ENCODE data around the gene KCTD7.
A peak's percentile ranks its signal among the peaks of the same experiment; 100 is the strongest.
"Not testable (repeated sequence)": the region's sequence is repeated elsewhere in the genome, so short reads cannot be mapped to it uniquely, and the experiment has no call there.

KCTD7 gene

DNA sequence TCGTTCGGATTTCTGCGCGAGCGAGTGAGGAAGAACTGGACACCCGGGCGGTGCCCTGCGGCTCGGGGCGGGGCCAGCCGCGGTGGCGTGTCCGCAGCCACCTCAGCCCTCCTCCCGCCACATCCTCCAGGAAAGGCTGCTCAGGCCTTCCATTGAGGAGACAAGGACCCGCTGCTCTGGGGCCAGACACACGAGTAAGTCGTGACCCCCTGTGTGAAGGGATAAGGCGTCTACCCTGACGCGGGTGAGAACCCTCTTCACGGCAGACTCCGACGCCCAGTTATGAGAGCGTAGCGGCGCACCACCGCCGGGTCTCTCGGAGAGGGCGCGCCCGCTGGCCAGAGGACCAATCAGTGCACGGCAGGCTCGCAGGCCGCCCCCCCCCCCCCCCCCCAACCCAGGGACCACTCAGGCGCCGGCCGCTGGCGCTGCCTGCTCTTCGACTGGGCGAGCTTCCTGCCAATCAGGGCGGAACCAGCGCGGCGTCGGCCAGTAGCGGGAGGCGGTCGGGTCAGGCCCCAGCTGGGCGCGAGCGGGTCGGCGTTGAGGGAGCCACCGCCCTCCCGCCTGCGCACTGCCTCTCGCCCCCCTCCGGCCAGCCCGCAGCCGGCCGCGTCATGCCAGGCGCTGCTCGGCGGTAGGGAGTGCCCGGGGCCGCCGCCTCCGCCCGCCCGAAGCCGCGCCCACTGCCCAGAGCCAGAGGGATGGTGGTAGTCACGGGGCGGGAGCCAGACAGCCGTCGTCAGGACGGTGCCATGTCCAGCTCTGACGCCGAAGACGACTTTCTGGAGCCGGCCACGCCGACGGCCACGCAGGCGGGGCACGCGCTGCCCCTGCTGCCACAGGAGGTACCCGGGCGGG lies at the start of gene KCTD7:
Gene KCTD7 (plus strand): TSS at position 521 of the 861 bp plus-strand sequence. CDS start 184 bp downstream, at position 705.
- peak; percentile 99 for DNase-seq
- in situ Hi-C loops (cut with HindIII; ENCODE audit: low pct_ligation_motif_present, low pct_unique_long_range_greater_than_20kb, low sequenced_read_pairs), result no loop called here

DNA sequence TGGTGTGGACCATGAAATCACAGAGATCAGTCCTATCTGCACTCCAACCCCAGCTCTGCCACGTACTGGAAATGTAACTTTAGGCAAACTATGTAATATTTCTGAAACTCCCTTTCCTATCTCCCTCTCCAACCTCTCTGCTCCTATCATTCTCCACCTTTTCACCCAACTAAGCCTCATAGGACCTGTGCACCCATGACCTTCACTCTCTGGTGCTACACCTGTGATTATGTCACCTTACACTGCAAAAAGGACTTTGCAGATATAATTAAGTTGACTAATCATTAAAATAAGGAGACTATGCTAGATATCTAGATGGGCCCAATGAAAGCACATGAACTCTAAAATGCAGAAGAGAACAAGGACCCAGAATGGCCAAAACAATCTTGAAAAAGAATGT lies 48.3 kb upstream of the KCTD7 start:
- in situ Hi-C loops (cut with HindIII; ENCODE audit: low pct_ligation_motif_present, low pct_unique_long_range_greater_than_20kb, low sequenced_read_pairs); DNase-seq: not testable (repeated sequence)

DNA sequence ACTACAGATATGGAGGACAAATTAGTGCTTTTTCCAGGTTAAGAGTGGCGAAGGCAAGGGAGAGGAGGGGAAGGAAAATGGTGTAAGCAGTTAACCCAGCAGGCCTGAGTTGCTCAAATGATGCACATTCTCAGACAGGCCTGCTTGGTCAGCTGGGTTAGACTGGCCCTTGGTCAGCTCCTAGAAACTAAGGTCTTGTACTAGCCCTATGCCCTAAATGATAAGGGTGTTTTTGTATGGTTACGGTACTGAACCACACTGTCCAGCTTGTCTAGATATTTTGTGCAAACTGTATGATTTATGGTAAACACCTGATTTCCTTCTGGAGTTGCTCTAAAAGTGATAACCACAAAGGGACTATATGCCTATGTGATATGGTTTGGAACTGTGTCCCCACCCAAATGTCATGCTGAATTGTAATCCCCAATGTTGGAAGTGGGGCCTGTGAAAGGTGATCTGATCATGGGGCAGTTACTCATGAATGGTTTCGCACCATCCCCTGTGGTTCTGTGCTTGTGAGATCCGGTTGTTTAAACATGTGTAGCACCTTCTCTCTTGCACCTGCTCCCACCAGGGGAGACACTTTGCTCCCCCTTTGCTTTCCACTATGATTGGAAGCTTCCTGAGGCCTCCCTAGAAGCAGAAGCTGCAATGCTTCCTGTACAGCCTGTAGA lies 45.7 kb upstream of the KCTD7 start:
- DNase-seq; in situ Hi-C loops (cut with HindIII; ENCODE audit: low pct_ligation_motif_present, low pct_unique_long_range_greater_than_20kb, low sequenced_read_pairs): not testable (repeated sequence)

DNA sequence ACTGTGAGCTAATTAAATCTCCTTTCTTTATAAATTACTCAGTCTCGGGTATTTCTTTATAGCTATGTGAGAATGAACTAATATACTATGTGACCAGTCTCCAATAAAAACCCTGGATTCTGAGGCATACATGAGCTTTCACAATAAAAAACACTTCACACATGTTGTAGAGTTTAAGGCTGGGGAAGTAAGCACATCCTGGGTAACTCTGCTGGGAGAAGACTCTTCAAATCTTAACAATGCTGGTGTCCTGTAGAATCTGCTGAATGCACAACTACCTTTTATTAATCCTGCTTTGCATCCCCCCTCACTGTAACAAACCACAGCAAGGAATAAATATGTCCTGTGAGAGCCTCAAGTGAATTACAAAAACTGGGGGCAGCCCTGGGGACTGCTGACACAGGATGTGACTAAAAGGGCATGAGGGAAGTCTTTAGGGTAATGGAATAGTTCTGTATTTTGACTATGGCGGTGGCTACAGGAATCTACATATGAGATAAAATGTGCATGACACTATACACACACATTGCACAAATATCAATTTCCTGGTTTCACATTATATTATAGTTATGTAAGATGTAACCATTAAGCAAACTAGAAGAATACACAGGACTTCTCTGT lies 45.1 kb upstream of the KCTD7 start:
- no peak for DNase-seq
- in situ Hi-C loops (cut with HindIII; ENCODE audit: low pct_ligation_motif_present, low pct_unique_long_range_greater_than_20kb, low sequenced_read_pairs), result no loop called here

DNA sequence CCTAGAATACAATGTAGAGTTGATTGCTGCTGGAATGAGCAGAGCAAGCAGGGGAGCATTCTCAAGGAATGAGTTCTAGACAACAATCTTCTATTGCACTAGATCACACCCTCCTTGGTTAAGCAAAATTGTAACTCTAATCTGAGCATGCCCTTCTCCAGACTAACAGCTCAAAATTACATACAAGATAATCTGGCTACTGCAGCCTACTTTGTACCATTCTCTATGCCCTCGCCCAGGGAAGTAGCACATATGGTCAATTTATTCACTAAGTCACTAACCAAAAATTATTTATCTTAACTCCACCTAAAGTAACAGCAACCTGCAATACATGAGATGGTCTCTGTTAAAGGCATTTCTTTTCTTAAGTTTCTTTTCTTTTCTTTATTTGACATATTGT lies 42.5 kb upstream of the KCTD7 start:
- in situ Hi-C loops (cut with HindIII; ENCODE audit: low pct_ligation_motif_present, low pct_unique_long_range_greater_than_20kb, low sequenced_read_pairs), result no loop called here
- no peak for DNase-seq

DNA sequence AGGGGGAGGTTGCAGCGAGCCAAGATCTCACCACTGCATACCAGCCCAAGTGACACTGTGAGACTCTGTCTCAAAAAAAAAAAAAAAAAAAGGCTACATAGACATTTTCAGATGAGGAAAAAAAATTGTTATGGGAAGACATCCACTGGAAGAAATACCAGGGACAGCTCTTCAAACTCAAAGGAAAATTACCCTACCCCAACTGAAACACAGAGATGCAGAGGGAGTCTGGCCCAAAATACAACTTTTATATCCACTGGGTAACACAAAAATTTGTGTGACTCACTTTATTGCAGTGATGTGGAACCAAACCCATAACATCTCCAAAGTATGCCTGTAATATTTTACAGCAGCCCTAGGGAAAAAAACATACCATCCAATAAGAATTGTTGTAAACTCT lies 40.5 kb upstream of the KCTD7 start:
- in situ Hi-C loops (cut with HindIII; ENCODE audit: low pct_ligation_motif_present, low pct_unique_long_range_greater_than_20kb, low sequenced_read_pairs), result not testable (repeated sequence)
- DNase-seq, result peak; percentile 48

DNA sequence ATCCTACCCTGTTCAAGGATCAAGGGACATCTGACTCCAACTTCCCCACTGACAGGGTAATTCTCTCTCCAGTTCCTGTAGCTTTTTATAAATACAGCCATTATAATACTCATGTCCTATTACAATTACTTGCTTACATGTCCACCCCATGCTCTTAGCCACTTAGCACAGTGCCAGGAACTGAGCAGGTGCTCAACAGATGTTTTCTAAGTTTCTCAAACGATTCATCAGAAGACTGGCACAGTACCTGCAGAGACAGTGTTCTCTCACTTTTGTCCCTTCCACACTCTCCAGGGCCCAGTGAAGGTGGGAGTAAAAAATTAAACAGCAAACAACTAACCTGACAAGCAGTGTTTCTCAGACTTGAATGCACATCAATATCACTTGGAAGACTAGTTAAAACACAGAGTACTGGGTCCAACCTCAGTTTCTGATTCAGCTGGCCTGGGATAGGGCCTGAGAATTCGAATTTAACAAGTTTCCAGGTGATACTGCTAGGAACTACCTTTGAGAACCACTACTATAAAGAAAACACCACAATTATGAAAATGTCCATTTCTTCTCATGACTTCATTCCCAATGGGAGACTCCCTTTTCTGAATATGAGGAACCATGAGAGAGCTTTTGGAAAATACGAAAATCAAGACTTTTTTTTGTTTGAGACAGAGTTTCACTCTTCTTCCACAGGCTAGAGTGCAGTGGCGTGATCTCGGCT lies 39.7 kb upstream of the KCTD7 start:
- DNase-seq; in situ Hi-C loops (cut with HindIII; ENCODE audit: low pct_ligation_motif_present, low pct_unique_long_range_greater_than_20kb, low sequenced_read_pairs): not testable (repeated sequence)

DNA sequence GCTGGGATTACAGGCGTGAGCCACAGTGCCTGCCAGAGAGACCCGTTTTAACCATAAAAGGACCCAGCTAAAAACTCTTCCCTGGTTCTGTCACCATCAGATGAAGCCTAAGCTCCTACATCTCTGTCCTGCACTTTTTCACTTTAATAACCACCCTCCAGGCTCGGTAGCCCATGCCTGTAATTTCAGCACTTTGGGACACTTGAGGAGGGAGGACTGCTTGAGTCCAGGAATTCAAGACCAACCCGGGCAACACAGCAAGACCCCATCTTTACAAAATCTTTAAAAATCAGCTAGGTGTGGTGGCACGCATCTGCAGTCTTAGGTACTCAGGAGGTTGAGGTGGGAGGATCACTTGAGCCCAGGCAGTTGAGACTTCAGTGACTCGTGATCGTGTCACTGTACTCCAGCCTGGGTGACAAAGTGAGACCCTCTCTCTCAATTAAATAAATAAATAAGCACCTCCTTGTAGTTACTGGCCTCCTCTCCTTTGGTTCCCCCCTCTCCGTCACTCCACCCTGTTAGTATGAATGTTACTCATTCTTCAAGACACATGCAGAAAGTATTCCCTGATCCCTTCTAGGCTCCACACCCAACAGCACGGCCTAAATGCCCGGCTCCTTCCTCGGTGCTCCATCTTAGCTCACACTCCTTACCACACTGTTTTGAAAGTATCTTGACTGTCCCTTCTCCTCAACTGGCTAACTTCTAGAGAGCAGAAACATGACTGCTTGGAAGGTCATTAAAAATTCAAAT lies 38.2 kb upstream of the KCTD7 start:
- in situ Hi-C loops (cut with HindIII; ENCODE audit: low pct_ligation_motif_present, low pct_unique_long_range_greater_than_20kb, low sequenced_read_pairs), result not testable (repeated sequence)
- peak; percentile 47 for DNase-seq

DNA sequence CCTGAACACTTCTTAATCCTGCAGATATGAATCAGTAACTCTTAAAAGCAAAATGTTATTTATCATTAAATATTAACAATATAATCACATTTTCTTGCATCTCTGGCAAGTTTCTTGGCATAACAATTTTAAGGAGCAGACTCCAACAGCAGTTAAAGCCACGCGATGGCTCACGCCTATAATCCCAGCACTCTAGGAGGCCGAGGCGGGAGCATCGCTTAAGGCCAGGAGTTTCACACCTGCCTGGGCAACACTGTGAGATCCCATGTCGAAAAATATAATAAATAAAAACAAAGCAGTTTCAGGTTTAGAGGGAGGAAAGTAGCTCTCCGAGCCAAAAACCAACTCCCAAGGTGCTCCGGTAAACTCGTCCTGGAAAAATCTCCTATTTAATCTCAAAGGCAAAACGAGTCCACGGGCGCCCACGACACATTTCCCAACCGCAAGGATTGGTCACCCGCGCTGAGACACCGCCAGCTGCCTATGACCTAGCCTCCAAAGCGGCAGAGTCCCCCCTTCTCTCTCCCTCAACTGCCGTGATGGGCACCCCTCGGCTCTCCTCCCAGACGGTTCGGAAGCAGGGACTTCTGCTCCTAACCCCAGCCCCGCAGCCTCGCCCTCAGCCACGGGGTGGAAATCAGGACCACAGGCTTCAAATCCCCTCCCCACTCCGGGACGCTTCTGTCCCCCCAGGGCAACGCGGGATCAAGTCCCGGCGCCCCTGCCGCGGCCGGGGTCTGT lies 37.5 kb upstream of the KCTD7 start:
- peak; percentile 48 for DNase-seq
- in situ Hi-C loops (cut with HindIII; ENCODE audit: low pct_ligation_motif_present, low pct_unique_long_range_greater_than_20kb, low sequenced_read_pairs), result not testable (repeated sequence)

DNA sequence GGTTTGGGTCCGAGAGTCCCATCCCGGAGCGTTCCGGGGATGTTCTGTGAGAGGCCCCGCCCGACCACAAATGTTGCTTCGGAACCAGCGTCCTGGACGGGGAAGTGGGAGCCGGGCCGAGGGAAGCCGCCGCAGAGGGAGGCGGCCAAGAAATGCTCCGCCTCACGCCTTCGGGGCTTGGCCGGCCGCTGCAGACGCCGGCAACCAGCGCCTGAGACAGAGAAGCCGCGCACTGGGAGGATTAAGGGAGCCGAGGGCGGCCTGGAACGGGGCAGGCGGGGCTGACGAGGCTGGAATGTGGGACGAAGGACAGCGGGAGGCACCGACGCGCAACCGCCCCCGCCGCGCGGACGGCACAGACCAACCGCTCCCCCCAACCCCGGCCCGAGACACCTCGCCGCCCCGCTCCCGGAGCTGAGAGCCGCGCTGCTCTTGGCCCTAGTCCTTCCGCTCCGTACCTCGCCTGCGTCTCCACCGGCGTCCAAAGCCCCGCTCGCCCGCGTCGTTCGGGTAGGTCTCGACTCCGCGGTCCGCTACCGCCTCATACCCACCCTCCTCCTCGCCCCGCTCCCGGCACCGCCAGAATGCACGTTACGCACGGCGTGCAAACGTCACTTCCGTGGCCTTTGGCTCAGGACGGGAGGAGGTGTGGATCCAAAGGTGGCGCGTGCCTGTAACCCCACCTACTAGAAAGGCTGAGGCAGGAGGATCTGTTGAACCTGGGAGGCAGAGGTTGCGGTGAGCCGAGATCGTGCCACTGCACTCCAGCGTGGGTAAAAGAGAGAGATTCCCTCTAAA lies 36.7 kb upstream of the KCTD7 start:
- in situ Hi-C loops (cut with HindIII; ENCODE audit: low pct_ligation_motif_present, low pct_unique_long_range_greater_than_20kb, low sequenced_read_pairs), result no loop called here
- peak; percentile 98 for DNase-seq

DNA sequence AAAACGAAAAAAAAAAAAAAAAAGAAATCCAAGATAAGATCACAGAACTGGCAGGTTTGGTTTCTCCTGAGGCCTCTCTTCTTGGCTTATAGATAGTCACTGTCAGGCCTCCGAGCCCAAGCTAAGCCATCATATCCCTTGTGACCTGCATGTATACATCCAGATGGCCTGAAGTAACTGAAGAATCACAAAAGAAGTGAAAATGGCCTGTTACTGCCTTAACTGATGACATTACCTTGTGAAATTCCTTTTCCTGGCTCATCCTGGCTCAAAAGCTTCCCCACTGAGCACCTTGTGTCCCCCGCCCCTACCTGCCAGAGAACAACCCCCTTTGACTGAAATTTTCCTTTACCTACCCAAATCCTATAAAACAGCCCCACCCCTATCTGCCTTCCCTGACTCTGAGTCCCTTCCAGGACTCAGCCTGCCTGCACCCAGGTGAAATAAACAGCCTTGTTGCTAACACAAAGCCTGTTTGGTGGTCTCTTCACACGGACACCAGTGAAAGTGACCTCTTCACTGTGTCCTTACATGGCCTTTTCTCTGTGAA lies 36.0 kb upstream of the KCTD7 start:
- in situ Hi-C loops (cut with HindIII; ENCODE audit: low pct_ligation_motif_present, low pct_unique_long_range_greater_than_20kb, low sequenced_read_pairs); DNase-seq: not testable (repeated sequence)

DNA sequence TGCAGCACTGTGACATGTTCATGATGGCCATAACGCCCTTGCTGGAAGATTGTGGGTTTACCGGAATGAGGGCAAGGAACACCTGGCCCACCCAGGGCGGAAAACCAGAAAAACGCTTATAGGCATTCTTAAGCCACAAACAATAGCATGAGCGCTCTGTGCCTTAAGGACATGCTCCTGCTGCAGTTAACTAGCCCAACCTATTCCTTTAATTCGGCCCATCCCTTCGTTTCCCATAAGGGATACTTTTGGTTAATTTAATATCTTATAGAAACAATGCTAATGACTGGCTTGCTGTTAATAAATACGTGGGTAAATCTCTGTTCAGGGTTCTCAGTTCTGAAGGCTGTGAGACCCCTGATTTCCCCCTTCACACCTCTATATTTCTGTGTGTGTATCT lies 34.6 kb upstream of the KCTD7 start:
- in situ Hi-C loops (cut with HindIII; ENCODE audit: low pct_ligation_motif_present, low pct_unique_long_range_greater_than_20kb, low sequenced_read_pairs); DNase-seq: not testable (repeated sequence)

DNA sequence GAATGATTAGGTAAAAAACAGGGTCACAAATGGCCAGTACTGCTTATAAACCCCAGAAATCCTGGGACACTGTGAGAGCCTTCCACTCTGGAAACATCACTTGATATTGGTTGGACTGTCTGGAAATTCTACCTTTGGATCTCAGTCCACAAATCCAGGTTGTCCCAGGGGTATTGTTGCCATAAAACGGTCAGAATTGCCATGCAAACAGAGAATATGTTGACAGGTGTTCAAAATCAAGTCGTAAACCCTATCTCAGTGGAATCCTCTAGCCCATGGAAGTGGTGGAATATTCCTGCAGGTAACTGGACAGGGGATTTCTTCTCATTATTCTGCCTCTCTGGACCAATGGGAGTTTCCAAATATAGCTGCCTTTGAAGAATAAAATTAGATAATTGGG lies 31.2 kb upstream of the KCTD7 start:
- no peak for DNase-seq
- in situ Hi-C loops (cut with HindIII; ENCODE audit: low pct_ligation_motif_present, low pct_unique_long_range_greater_than_20kb, low sequenced_read_pairs), result no loop called here

DNA sequence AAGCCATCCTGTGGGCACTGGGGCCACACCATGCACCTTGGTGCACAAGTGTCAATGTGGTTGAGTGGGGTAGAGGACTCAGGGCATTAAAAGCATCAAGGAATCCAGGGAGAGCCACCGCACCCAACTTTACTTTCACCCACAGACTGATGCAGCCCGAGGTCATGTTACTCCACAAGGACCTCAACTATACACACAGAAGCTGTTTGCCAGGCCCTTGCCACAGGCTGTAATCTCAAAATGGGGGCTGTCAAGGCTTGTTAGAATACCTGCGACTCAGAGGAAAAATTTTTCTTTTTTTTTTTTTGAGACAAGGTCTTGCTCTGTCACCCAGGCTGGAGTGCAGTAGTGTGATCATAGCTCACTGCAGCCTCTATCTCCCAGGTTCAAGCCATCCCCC lies 26.5 kb upstream of the KCTD7 start:
- in situ Hi-C loops (cut with HindIII; ENCODE audit: low pct_ligation_motif_present, low pct_unique_long_range_greater_than_20kb, low sequenced_read_pairs), result no loop called here
- no peak for DNase-seq

DNA sequence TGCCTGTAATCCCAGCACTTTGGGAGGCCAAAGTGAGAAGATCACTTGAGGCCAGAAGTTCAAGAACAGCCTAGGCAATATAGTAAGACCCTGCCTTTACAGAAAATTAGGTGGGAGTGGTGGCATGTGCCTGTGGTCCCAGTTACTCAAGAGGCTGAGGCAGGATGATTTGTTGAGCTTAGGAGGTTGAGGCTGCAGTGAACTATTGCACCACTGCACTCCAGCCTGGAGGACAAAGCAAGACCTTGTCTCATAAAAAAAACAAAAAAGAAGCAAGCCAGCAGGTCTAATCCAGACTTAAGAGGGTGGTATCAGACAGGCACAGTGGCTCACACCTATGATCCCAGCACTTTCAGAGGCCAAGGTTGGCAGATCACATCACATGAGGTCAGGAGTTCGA lies 24.5 kb upstream of the KCTD7 start:
- no peak for DNase-seq
- in situ Hi-C loops (cut with HindIII; ENCODE audit: low pct_ligation_motif_present, low pct_unique_long_range_greater_than_20kb, low sequenced_read_pairs), result no loop called here

DNA sequence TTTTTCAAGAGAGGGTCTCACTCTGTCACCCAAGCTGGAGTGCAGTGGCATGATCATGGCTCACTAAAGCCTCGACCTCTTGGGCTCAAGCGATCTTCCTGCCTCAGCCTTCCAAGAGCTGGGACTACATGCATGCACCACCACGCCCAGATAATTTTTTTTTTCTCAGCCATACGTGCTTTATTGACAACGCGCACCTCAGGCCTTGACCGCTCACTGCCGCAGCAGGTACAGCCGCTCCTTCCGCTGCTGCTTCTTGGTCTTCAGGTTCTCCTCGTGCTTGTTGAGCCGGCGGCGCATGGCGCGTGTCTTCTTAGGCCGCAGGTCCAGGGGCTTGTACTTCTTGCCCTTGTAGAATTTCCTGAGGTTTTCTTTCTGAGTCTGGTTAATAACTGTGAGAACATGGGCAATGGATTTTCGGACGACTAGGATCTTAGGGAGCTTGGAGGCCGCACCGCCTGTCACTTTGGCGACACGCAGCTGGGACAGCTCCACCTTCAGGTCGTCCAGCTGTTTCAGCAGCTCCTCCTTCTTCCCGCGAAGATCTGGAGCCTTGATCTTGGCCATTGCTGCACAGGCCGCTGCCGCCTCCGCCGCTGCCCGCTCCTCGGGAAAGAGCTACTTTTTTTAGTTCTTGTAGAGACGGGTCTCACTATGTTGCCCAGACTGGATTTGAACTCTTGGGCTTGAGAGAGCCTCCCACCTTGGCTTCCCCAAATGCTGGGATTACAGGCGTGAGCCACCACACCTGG lies 22.0 kb upstream of the KCTD7 start:
- DNase-seq; in situ Hi-C loops (cut with HindIII; ENCODE audit: low pct_ligation_motif_present, low pct_unique_long_range_greater_than_20kb, low sequenced_read_pairs): not testable (repeated sequence)
